SK-N-MC (cell line): ENCODE measurements around the gene NCKAP5.

Experiments
- EZH2 ChIP-seq: fragments of 200-600 bp; sonication (generic); IDR thresholded peaks from one replicate; pipeline ENCODE4 v1.6.1; 2017; ENCODE audit warnings: antibody characterized with exemption
- POLR2AphosphoS5 ChIP-seq: IDR thresholded peaks from 2 replicates; pipeline ENCODE4 v1.6.1; 2012; ENCODE audit warnings: mild to moderate bottlenecking, low read depth, low read length, borderline replicate concordance

- no peak for TF ChIP-seq EZH2
- no peak for TF ChIP-seq POLR2AphosphoS5
These were observed 940.7 kb downstream of the NCKAP5 start for GRCh38 chr2:132627536-132627935.
